Karpas-422 (cell line): Measurements from ENCODE around the gene PSMA5. TPM values are rescaled to one million over a fixed set of nuclear protein-coding genes. Genes with fewer than 3 reads are reported as not detected.

Experiments
- DNase-seq: peaks from one replicate; pipeline ENCODE4 v3.0.0-alpha.2; 2015
- H2AFZ ChIP-seq: fragments of 200-600 bp; sonication (generic); 2 replicates; pipeline ENCODE4 v1.6.1; 2014; ENCODE audit warnings: antibody characterized with exemption, low read length, mixed read lengths
- H3K27ac ChIP-seq: fragments of 200-600 bp; sonication (generic); 2 replicates; pipeline ENCODE4 v1.5.1; 2014; ENCODE audit warnings: mild to moderate bottlenecking, low read length, moderate library complexity
- H3K27me3 ChIP-seq: fragments of 200-600 bp; sonication (generic); 2 replicates; pipeline ENCODE4 v1.6.1; 2014; ENCODE audit warnings: low read length, mixed read lengths
- H3K36me3 ChIP-seq: fragments of 200-600 bp; sonication (generic); 2 replicates; pipeline ENCODE4 v1.6.1; 2014; ENCODE audit warnings: low read length, mixed read lengths; ENCODE audit not compliant: insufficient read depth
- H3K4me1 ChIP-seq: fragments of 200-600 bp; sonication (generic); 2 replicates; pipeline ENCODE4 v1.6.1; 2014; ENCODE audit warnings: mild to moderate bottlenecking, low read length, mixed read lengths
- H3K4me2 ChIP-seq: fragments of 200-600 bp; sonication (generic); 2 replicates; pipeline ENCODE4 v1.6.1; 2014; ENCODE audit warnings: low read length, low read depth, mild to moderate bottlenecking; ENCODE audit not compliant: poor library complexity, severe bottlenecking
- H3K4me3 ChIP-seq: fragments of 200-600 bp; sonication (generic); 2 replicates; pipeline ENCODE4 v1.5.1; 2014; ENCODE audit warnings: mild to moderate bottlenecking, antibody characterized with exemption, low read length, mixed read lengths
- H3K79me2 ChIP-seq: fragments of 200-600 bp; sonication (generic); 2 replicates; pipeline ENCODE4 v1.6.1; 2014; ENCODE audit warnings: mild to moderate bottlenecking, low read length, mixed read lengths
- H3K9ac ChIP-seq: fragments of 200-600 bp; sonication (generic); 2 replicates; pipeline ENCODE4 v1.6.0; 2014; ENCODE audit warnings: low read length
- H3K9me2 ChIP-seq: fragments of 200-600 bp; sonication (generic), shearing (Covaris generic); replicated peaks from 2 replicates; pipeline ENCODE4 v1.6.0; 2014; ENCODE audit warnings: mild to moderate bottlenecking, low read length, moderate library complexity; ENCODE audit not compliant: insufficient read depth
- H3K9me3 ChIP-seq: fragments of 300-700, 200-600 bp; sonication (generic); 2 replicates; pipeline ENCODE4 v1.6.1; 2014; ENCODE audit warnings: low read length, mixed read lengths
- H4K20me1 ChIP-seq: fragments of 200-600 bp; sonication (generic); 2 replicates; pipeline ENCODE4 v1.6.1; 2014; ENCODE audit warnings: mild to moderate bottlenecking, antibody characterized with exemption, low read length, low read depth; ENCODE audit not compliant: insufficient read depth
- total RNA-seq: library from RNA; depleted of rRNA; stranded (reverse); fragments of >200 nt; shearing (Covaris generic); gene quantifications from 2 replicates; pipeline ENCODE4 v1.2.3, GENCODE V29; 2014; ENCODE audit warnings: low replicate concordance

The PSMA5 gene
- total RNA-seq, 1 experiment from 2014 or later: 70.4 TPM

- Histone ChIP-seq H3K4me3 (no peak overlapping the region), H3K79me2 (no peaks in the 10 kb centered on the region), H3K36me3 (no peaks in the 10 kb centered on the region), H3K9me2 (no peaks in the 10 kb centered on the region), H3K9me3 (no peaks in the 10 kb centered on the region), H3K27me3 (peaks cover 3% of the 10 kb centered on the region; the same call in 1 of the 2 replicates), H3K9ac (no peak overlapping the region), H2AFZ (no peak overlapping the region), H4K20me1 (no peaks in the 10 kb centered on the region), H3K4me1 (no peaks in the 10 kb centered on the region), H3K4me2 (no peak overlapping the region), H3K27ac (no peak overlapping the region)
- no peak for DNase-seq
Measured at GRCh38 chr1:109443476-109443875, 17.2 kb upstream of the PSMA5 start.

DNA sequence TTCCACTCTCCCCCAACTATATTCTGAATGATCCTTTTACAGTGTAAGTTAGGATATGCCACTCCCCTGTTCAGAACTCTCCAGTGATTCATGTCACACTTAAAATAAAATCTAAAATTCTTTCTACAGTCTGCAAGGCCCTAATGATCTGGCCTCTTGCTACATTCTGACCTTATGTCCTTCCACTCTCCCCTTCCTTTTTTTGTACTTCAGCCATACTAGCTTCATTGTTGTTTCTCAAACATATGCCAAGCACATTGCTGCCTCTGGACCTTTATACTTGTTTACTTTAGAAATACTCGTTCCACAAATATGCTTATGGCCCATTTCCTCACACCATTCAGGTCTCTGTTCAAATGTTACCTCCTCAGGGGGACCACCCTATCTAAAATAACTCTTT, 14.8 kb upstream of the PSMA5 start:
- Histone ChIP-seq H3K27me3 (peaks cover 3% of the 10 kb centered on the region; the same call in 1 of the 2 replicates), H3K4me3 (no peak overlapping the region), H3K36me3 (no peaks in the 10 kb centered on the region), H4K20me1 (no peaks in the 10 kb centered on the region), H3K27ac (no peak overlapping the region), H2AFZ (no peak overlapping the region), H3K9me3 (no peaks in the 10 kb centered on the region), H3K9ac (no peak overlapping the region), H3K4me1 (no peaks in the 10 kb centered on the region), H3K4me2 (no peak overlapping the region), H3K9me2 (no peaks in the 10 kb centered on the region), H3K79me2 (no peaks in the 10 kb centered on the region)
- DNase-seq: no peak

DNA sequence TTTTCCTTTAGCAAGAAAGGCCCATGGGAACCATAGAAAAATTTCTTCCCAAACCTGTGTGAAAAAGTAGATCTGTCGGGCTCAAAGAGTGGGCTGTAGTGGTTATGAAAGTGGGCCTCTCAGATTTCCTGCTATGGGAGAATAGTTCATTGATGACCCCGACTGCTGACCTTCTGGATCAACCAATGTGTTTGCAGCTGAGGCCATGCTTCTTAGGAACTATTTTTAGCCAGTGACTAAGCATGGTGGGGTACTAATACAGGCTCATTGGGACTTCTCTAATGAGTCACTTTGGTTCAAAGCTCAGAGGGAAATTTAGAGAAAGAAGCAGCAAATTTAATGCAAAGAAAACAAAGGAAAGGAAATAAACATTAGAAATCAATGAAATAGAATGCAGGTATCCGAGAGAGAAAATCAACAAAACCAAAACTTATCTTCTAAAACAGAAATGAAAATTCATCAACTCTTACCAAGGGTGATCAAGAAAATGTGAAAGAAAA, 12.6 kb upstream of the PSMA5 start:
- H3K4me1 ChIP-seq: no peaks in the 10 kb centered on the region
- no peak overlapping the region for H3K4me2 ChIP-seq
- no peak for DNase-seq
- H3K4me3 ChIP-seq: no peak overlapping the region
- no peaks in the 10 kb centered on the region for H3K36me3 ChIP-seq
- no peak overlapping the region for H2AFZ ChIP-seq
- no peak overlapping the region for H3K27ac ChIP-seq
- H3K9me3 ChIP-seq: no peaks in the 10 kb centered on the region
- no peaks in the 10 kb centered on the region for H3K9me2 ChIP-seq
- no peaks in the 10 kb centered on the region for H4K20me1 ChIP-seq
- no peaks in the 10 kb centered on the region for H3K79me2 ChIP-seq
- H3K9ac ChIP-seq: no peak overlapping the region
- peaks cover 3% of the 10 kb centered on the region; the same call in 1 of the 2 replicates for H3K27me3 ChIP-seq

DNA sequence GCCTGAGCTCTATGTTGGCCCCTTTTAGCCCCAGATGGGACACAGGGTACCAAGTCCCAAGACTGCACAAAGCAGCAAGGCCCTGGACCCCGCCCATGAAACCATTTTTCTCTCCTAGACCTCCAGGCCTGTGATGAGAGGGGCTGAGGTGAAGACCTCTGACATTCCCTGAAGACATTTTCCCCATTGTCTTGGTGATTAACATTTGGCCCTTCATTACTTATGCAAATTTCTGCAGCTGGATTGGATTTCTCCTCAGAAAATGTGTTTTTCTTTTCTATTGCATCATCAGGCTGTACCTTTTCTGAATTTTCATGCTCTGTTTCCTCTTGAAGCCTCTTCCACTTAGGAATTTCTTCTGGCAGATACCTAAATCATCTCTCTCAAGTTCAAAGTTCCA, 8.2 kb upstream of the PSMA5 start:
- no peaks in the 10 kb centered on the region for H3K79me2 ChIP-seq
- H3K4me2 ChIP-seq: no peak overlapping the region
- H3K9ac ChIP-seq: no peak overlapping the region
- no peak overlapping the region for H3K27ac ChIP-seq
- no peaks in the 10 kb centered on the region for H3K4me1 ChIP-seq
- no peaks in the 10 kb centered on the region for H3K9me3 ChIP-seq
- H4K20me1 ChIP-seq: no peaks in the 10 kb centered on the region
- H3K4me3 ChIP-seq: no peak overlapping the region
- H3K27me3 ChIP-seq: no peaks in the 10 kb centered on the region
- DNase-seq: no peak
- no peaks in the 10 kb centered on the region for H3K36me3 ChIP-seq
- H2AFZ ChIP-seq: no peak overlapping the region
- H3K9me2 ChIP-seq: no peaks in the 10 kb centered on the region

GRCh38 chr1:109433322-109433721, 7.1 kb upstream of the PSMA5 start:
- no peak for DNase-seq
- H3K4me2 ChIP-seq: no peak overlapping the region
- H3K9me3 ChIP-seq: no peaks in the 10 kb centered on the region
- H3K4me1 ChIP-seq: no peaks in the 10 kb centered on the region
- no peaks in the 10 kb centered on the region for H3K36me3 ChIP-seq
- H3K27me3 ChIP-seq: no peaks in the 10 kb centered on the region
- no peak overlapping the region for H2AFZ ChIP-seq
- H3K9me2 ChIP-seq: no peaks in the 10 kb centered on the region
- H3K9ac ChIP-seq: no peak overlapping the region
- no peak overlapping the region for H3K27ac ChIP-seq
- no peak overlapping the region for H3K4me3 ChIP-seq
- H3K79me2 ChIP-seq: no peaks in the 10 kb centered on the region
- no peaks in the 10 kb centered on the region for H4K20me1 ChIP-seq

- Histone ChIP-seq H3K9ac (no peak overlapping the region), H3K9me2 (no peaks in the 10 kb centered on the region), H3K9me3 (no peaks in the 10 kb centered on the region), H3K4me1 (peaks cover 5% of the 10 kb centered on the region), H3K27ac (no peak overlapping the region), H3K79me2 (no peaks in the 10 kb centered on the region), H4K20me1 (no peaks in the 10 kb centered on the region), H3K4me2 (no peak overlapping the region), H3K4me3 (no peak overlapping the region), H2AFZ (no peak overlapping the region), H3K27me3 (no peaks in the 10 kb centered on the region), H3K36me3 (no peaks in the 10 kb centered on the region)
- no peak for DNase-seq
Measured at GRCh38 chr1:109432336-109432735, 6.1 kb upstream of the PSMA5 start.

DNA sequence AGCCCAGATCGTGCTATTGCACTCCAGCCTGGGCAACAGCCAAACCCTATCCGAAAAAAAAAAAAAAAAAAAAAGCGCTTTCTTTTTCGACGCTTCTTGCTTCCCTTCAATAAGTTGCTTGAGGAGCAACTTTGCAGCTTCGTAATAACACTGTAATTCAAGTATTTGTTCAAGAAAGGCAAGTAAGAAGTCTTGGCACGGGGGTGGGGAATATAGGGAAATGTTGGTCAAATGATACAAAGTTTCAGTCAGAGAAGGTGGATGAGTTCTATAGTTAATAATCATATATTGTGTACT, 871 bp upstream of the PSMA5 start:
- Histone ChIP-seq H3K27me3 (no peaks in the 10 kb centered on the region), H3K4me2 (peak overlapping the region; percentile 98), H3K4me1 (peaks cover 28% of the 10 kb centered on the region), H3K79me2 (peaks cover 41% of the 10 kb centered on the region), H3K36me3 (peaks cover 2% of the 10 kb centered on the region; the same call in 1 of the 2 replicates), H3K27ac (peak overlapping the region; percentile 65), H3K4me3 (peak overlapping the region; percentile 99), H4K20me1 (peaks cover 13% of the 10 kb centered on the region; the same call in 1 of the 2 replicates), H2AFZ (peak overlapping the region; percentile 91; the same call in 1 of the 2 replicates), H3K9me3 (no peaks in the 10 kb centered on the region), H3K9me2 (no peaks in the 10 kb centered on the region), H3K9ac (peak overlapping the region; percentile 85)
- peak; percentile 63 for DNase-seq

DNA sequence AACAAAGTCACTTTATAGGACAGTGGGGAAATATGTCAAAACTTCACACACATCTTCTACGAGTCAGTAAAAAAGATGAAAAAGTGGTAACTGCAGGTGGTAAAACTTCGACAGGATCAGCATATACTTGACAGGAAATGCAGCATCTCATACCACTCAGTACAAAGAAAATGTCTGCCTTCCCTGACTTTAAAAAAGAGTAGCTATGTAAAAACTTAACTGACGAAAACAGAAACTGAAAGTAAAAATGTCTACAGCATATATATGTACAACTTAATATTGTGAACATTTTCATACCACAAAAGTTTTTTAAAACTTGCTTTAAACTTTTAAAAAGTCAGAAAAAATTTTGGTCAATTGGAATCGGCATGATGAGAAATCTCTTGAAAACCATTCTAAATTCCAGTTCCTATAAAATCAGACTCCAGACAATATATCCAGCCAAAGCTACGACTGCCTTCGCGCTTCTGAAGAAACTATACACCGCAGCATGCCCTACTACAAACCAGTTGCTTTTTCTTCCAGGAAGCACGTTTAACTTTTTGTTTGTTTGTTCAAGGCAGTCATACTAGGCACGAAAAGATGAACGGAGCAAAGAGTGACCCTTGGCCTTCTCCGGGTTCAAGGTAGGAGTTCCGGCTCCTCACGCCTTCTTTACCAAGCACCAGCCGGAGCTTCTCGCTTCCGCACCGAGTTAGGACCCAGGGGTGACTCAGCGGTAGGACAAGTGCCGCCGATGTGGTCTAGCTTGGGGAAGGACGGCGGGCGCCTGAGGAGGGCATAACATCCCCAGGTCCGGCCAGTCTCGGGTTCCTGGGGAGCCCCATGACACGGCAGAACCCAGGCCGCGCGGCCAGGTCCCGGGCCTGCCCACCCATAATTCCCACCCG, 612 bp downstream of the PSMA5 start:
- peak; percentile 81 for DNase-seq
- H3K79me2 ChIP-seq: peaks cover 54% of the 10 kb centered on the region
- H3K9me2 ChIP-seq: no peaks in the 10 kb centered on the region
- H3K27me3 ChIP-seq: no peaks in the 10 kb centered on the region
- peak overlapping the region; percentile 43; the same call in 1 of the 2 replicates for H2AFZ ChIP-seq
- no peaks in the 10 kb centered on the region for H3K9me3 ChIP-seq
- H3K4me2 ChIP-seq: peak overlapping the region; percentile 98
- H3K9ac ChIP-seq: peak overlapping the region; percentile 93
- peaks cover 15% of the 10 kb centered on the region; the same call in 1 of the 2 replicates for H4K20me1 ChIP-seq
- H3K4me1 ChIP-seq: peaks cover 28% of the 10 kb centered on the region
- H3K27ac ChIP-seq: peak overlapping the region; percentile 83
- H3K36me3 ChIP-seq: peaks cover 4% of the 10 kb centered on the region; the same call in 1 of the 2 replicates
- peak overlapping the region; percentile 99 for H3K4me3 ChIP-seq
